Kidney (tissue), 14 donors: ENCODE results near the gene ANKRD40CL. TPM values are rescaled to one million over a fixed set of nuclear protein-coding genes. Genes with fewer than 3 reads are reported as not detected.

Experiments
- DNase-seq, 5 donors: peaks; one replicate each; pipeline ENCODE4 v3.0.0-alpha.2; 2013 to 2020
- FAIRE-seq: peaks from 2 replicates; lab custom pipeline; 2012; peaks lifted over from hg19 to GRCh38; lab: Jason Lieb, UNC
- H3K27ac ChIP-seq, 2 donors: one replicate each; pipeline ENCODE4 v1.7.0; 2013; ENCODE audit warnings: low read depth in 2 of 2, low read length in 2 of 2, inconsistent platforms in 1 of 2
- H3K27me3 ChIP-seq: one replicate; pipeline ENCODE4 v1.7.1; 2013; ENCODE audit warnings: low read length, inconsistent platforms; ENCODE audit not compliant: control insufficient read depth, insufficient read depth
- H3K36me3 ChIP-seq, 3 donors: one replicate each; pipeline versions ENCODE4 v1.7.0 to v1.7.1; 2013; ENCODE audit warnings: low read length in 3 of 3, control low read depth in 1 of 3, inconsistent platforms in 1 of 3; ENCODE audit not compliant: insufficient read depth in 3 of 3, control insufficient read depth in 2 of 3
- H3K4me1 ChIP-seq, 3 donors: one replicate each; pipeline versions ENCODE4 v1.7.0 to v1.7.1; 2013; ENCODE audit warnings: low read length in 3 of 3, inconsistent platforms in 1 of 3, low read depth in 1 of 3; ENCODE audit not compliant: control insufficient read depth in 2 of 3, insufficient read depth in 2 of 3
- H3K4me3 ChIP-seq, 3 donors: one replicate each; pipeline versions ENCODE4 v1.7.0 to v1.8.1; 2013; ENCODE audit warnings: low read length in 3 of 3, control low read depth in 1 of 3, inconsistent platforms in 1 of 3
- H3K9ac ChIP-seq, 3 donors: one replicate each; pipeline versions ENCODE4 v1.7.0 to v1.7.1; 2013; ENCODE audit warnings: low read length in 3 of 3, control low read depth in 1 of 3, inconsistent platforms in 1 of 3
- H3K9me3 ChIP-seq, 3 donors: one replicate each; pipeline versions ENCODE4 v1.7.0 to v1.7.1; 2013; ENCODE audit warnings: low read length in 3 of 3, control low read depth in 1 of 3, inconsistent platforms in 1 of 3; ENCODE audit not compliant: control insufficient read depth in 2 of 3, insufficient read depth in 1 of 3
- CTCF ChIP-seq: IDR thresholded peaks from 3 replicates; pipeline ENCODE4 v1.5.1; 2012; ENCODE audit warnings: mild to moderate bottlenecking, moderate library complexity, borderline replicate concordance; ENCODE audit not compliant: insufficient read depth; ENCODE audit errors: extremely low read depth
- intact Hi-C: fragments of 100-400 bp; cut with DNase I; formaldehyde crosslinking; loops from one replicate; pipeline ENCODE4 v1.11.1; 2022
- microRNA-seq: library from miRNA; unstranded; fragments of <30 nt; microRNA quantifications from one replicate; pipeline ENCODE4 v1.2.0, GENCODE V29; 2020
- polyA plus RNA-seq: library from polyadenylated mRNA; stranded (reverse); fragments of 350-450 nt; fragmentation: Illumina TruSeq; extraction: RNeasy Lipid Tissue Mini Kit (QIAGEN cat#74804); gene quantifications from one replicate; pipeline ENCODE4 v1.2.3, GENCODE V29; 2014; ENCODE audit warnings: low read depth, low replicate concordance; ENCODE audit not compliant: insufficient read depth
- total RNA-seq: library from RNA; stranded (reverse); fragmentation: NEBNext Ultra II Directional; extraction: Animal tissue kit (Norgen Biotek cat#: 25700); gene quantifications from one replicate; pipeline ENCODE4 v1.2.1, GENCODE V29; 2021
- donor health status: control.
- donor health status: control.
- donor health status: control.
- donor health status: control.
- donor health status: control.
- donor health status: DM: yes; HTN: yes; CAD: no.
- donor health status: Normal renal cell carcinoma (clear cell type).

Gene ANKRD40CL
- total and polyA plus RNA-seq, 2 donors from 2014 or later = not detected

- Histone ChIP-seq H3K36me3 (no peaks in the 10 kb centered on the region), H3K9ac (peak within 1 kb of the TSS; percentile 88 to 97 (median 96)), H3K27me3 (no peaks in the 10 kb centered on the region), H3K27ac (peak within 1 kb of the TSS; percentile 98 to 100), H3K4me1 (peaks cover 3 to 29% (median 8%) of the 10 kb centered on the region in 3 donors), H3K9me3 (no peaks in the 10 kb centered on the region), H3K4me3 (peak within 1 kb of the TSS; percentile 84 to 95 (median 93))
- FAIRE-seq (no peak), DNase-seq (peak; percentile 96 to 98 (median 97))
- intact Hi-C loops = no loop called here
- no peak for TF ChIP-seq CTCF
Measured at GRCh38 chr17:50719144-50719923, 48.0 kb downstream of the ANKRD40CL start, which contains the start of gene LUC7L3. LUC7L3 (plus strand) TSS chr17:50719603; CDS start chr17:50719733, 130 bp downstream.

GRCh38 chr17:50715471-50715870 lies 51.8 kb downstream of the ANKRD40CL start:
- TF ChIP-seq CTCF = no peak
- H3K9me3 ChIP-seq = no peaks in the 10 kb centered on the region
- H3K9ac ChIP-seq = no peak overlapping the region
- H3K4me1 ChIP-seq = peaks cover 0 to 3% (median 3%) of the 10 kb centered on the region in 3 donors
- intact Hi-C loops = no loop called here
- H3K27me3 ChIP-seq = no peaks in the 10 kb centered on the region
- no peaks in the 10 kb centered on the region for H3K36me3 ChIP-seq
- FAIRE-seq (no peak), DNase-seq (no peak)
- H3K4me3 ChIP-seq = no peak overlapping the region
- no peak overlapping the region for H3K27ac ChIP-seq

- Histone ChIP-seq H3K4me1 (peaks cover 8 to 12% (median 9%) of the 10 kb centered on the region in 3 donors), H3K27me3 (no peaks in the 10 kb centered on the region), H3K9ac (no peak overlapping the region), H3K9me3 (no peaks in the 10 kb centered on the region), H3K36me3 (no peaks in the 10 kb centered on the region), H3K4me3 (no peak overlapping the region), H3K27ac (no peak overlapping the region)
- FAIRE-seq (no peak), DNase-seq (no peak)
- no peak for TF ChIP-seq CTCF
- intact Hi-C loops = no loop called here
Measured at GRCh38 chr17:50712641-50713040, 54.7 kb downstream of the ANKRD40CL start.

Small RNA genes lying within 50 kb of the gene (microRNA-seq; reads per million reads assigned to microRNA genes)
- not detected for gene MIR8059

Other genes starting within 250 kb of the ANKRD40CL start
- gene EPN3, start 234.8 kb downstream of the ANKRD40CL start, total RNA-seq = 5.0 TPM
- 28.7 TPM for gene EPN3, start 234.8 kb downstream of the ANKRD40CL start, polyA plus RNA-seq
- 60.4 TPM for gene SPATA20, start 220.3 kb downstream of the ANKRD40CL start, total RNA-seq
- 52.7 TPM for gene SPATA20, start 220.3 kb downstream of the ANKRD40CL start, polyA plus RNA-seq
- 0.06 TPM for gene CACNA1G, start 206.8 kb downstream of the ANKRD40CL start, total RNA-seq
- not detected for gene CACNA1G, start 206.8 kb downstream of the ANKRD40CL start, polyA plus RNA-seq
- gene ABCC3, start 132.6 kb downstream of the ANKRD40CL start, total RNA-seq = 156 TPM
- gene ABCC3, start 132.6 kb downstream of the ANKRD40CL start, polyA plus RNA-seq = 9.3 TPM
- gene ANKRD40, start 59.6 kb downstream of the ANKRD40CL start, total RNA-seq = 37.6 TPM
- 15.8 TPM for gene ANKRD40, start 59.6 kb downstream of the ANKRD40CL start, polyA plus RNA-seq
- 91.9 TPM for gene LUC7L3, start 47.9 kb downstream of the ANKRD40CL start, total RNA-seq
- 74.3 TPM for gene LUC7L3, start 47.9 kb downstream of the ANKRD40CL start, polyA plus RNA-seq
- 0.09 TPM for gene WFIKKN2, start 68.1 kb upstream of the ANKRD40CL start, total RNA-seq
- not detected for gene WFIKKN2, start 68.1 kb upstream of the ANKRD40CL start, polyA plus RNA-seq
- gene TOB1, start 98.8 kb upstream of the ANKRD40CL start, total RNA-seq = 141 TPM
- gene TOB1, start 98.8 kb upstream of the ANKRD40CL start, polyA plus RNA-seq = 52.5 TPM